ENCODE measurements around the gene CASQ2. TPM values are rescaled to one million over a fixed set of nuclear protein-coding genes. Genes with fewer than 3 reads are reported as not detected.

The CASQ2 gene
- 0.07 TPM for polyA plus RNA-seq (2013, experiment 1 of 2)
- polyA plus RNA-seq (2013, experiment 2 of 2) = 0.04 TPM

DNA sequence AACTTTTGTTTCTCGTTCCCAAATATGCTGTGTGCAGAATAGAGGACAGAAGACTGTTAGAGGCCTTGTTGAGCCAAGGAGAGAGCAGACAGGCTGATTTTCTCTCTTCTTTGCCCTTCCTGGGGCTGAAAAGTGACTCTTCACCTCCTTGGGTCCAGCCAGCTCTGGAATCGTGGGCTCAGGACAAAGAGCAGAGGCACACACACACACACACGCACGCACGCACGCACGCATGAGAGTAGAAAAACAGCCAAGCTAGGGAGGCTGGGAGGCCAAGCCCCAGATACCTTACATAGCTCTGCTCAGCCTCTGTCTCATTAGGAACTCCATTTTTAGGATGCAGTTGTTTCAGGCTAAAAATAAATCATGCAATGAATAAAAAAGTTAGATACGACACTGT lies at the start of gene CASQ2:
Gene CASQ2, minus strand, starts transcription at position 166 of the 400 bp plus-strand sequence. CDS start 173 bp downstream, outside the sequence.
- Histone ChIP-seq H3K9me3 (replicated peaks in 1 of 2; ENCODE audit: control insufficient read depth in 2 of 2, insufficient read depth in 1 of 2, low read depth in 1 of 2, low read length in 2 of 2) (no peaks in the 10 kb centered on the region), H3K4me1 (ENCODE audit: control insufficient read depth in 2 of 2, insufficient read depth in 1 of 2, low read depth in 1 of 2, low read length in 2 of 2) (peaks cover 0 to 2% of the 10 kb centered on the region in 2 donors), H2BK15ac (ENCODE audit: low read length) (no peak within 1 kb of the TSS), H3K18ac (ENCODE audit: low read length) (no peak within 1 kb of the TSS), H2AK5ac (ENCODE audit: low read depth, low read length) (no peak within 1 kb of the TSS), H3K4me3 (ENCODE audit: low read length in 2 of 2) (no peak within 1 kb of the TSS), H3K27me3 (ENCODE audit: control insufficient read depth in 3 of 3, insufficient read depth in 3 of 3, low read depth in 1 of 3, low read length in 3 of 3) (no peaks in the 10 kb centered on the region), H4K91ac (ENCODE audit: low read depth, low read length, poor library complexity) (no peak within 1 kb of the TSS), H2BK5ac (ENCODE audit: low read length) (no peak within 1 kb of the TSS), H2AFZ (ENCODE audit: low read length) (no peak within 1 kb of the TSS), H3K23ac (ENCODE audit: low read depth, low read length, poor library complexity) (no peak within 1 kb of the TSS), H3K27ac (replicated peaks; ENCODE audit: low read length) (no peak within 1 kb of the TSS), H3K14ac (ENCODE audit: low read length) (no peak within 1 kb of the TSS), H2BK120ac (ENCODE audit: low read depth, low read length) (no peak within 1 kb of the TSS), H2BK12ac (ENCODE audit: low read length) (no peak within 1 kb of the TSS), H3K36me3 (replicated peaks in 1 of 2; ENCODE audit: control insufficient read depth in 2 of 2, insufficient read depth in 2 of 2, low read length in 2 of 2) (no peaks in the 10 kb centered on the region), H3K4me2 (ENCODE audit: insufficient read depth, low read length, poor library complexity, severe bottlenecking) (no peak within 1 kb of the TSS), H3K79me1 (ENCODE audit: low read depth, low read length) (no peaks in the 10 kb centered on the region), H3K9ac (ENCODE audit: low read depth, low read length, poor library complexity) (no peak within 1 kb of the TSS), H3K4ac (ENCODE audit: low read length) (no peak within 1 kb of the TSS), H4K8ac (ENCODE audit: low read depth, low read length) (no peak within 1 kb of the TSS)
- DNase-seq (ENCODE audit: low spot score) = no peak
- WGBS, 2 donors (ENCODE audit: extremely low coverage in 2 of 2, insufficient read length in 2 of 2, insufficient replicate concordance in 1 of 2) = no CpG with 5 or more reads among the region's 8 CpGs

DNA sequence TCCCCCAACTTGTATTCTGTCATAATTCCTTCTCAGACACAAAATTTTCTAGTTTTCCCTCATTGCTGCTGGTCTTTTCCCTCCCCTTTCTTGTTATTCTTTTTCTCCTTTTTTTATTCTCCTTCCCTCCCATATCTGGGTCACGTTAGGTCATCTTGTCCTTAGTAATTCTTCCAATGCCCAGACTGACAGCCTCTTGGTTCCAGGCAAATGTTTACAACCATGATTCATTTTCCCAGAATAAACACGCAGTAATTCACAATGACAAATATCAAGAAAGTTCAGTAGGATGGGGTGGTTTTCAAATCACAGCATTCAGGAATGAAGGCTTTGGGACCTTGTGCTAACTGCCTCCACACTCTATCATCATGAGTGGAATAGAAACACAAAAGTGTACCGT lies 47.2 kb upstream of the CASQ2 start:
- no peak overlapping the region for H2BK12ac ChIP-seq (ENCODE audit: low read length)
- no peaks in the 10 kb centered on the region for H3K4me1 ChIP-seq (ENCODE audit: control insufficient read depth in 2 of 2, insufficient read depth in 1 of 2, low read depth in 1 of 2, low read length in 2 of 2)
- no peak overlapping the region for H3K4me2 ChIP-seq (ENCODE audit: insufficient read depth, low read length, poor library complexity, severe bottlenecking)
- H2AFZ ChIP-seq (ENCODE audit: low read length) = no peak overlapping the region
- no peak overlapping the region for H3K23ac ChIP-seq (ENCODE audit: low read depth, low read length, poor library complexity)
- H3K14ac ChIP-seq (ENCODE audit: low read length) = no peak overlapping the region
- H3K9ac ChIP-seq (ENCODE audit: low read depth, low read length, poor library complexity) = no peak overlapping the region
- no peak overlapping the region for H4K8ac ChIP-seq (ENCODE audit: low read depth, low read length)
- no peak overlapping the region for H3K4ac ChIP-seq (ENCODE audit: low read length)
- no peaks in the 10 kb centered on the region for H3K79me1 ChIP-seq (ENCODE audit: low read depth, low read length)
- H2AK5ac ChIP-seq (ENCODE audit: low read depth, low read length) = no peak overlapping the region
- no peak overlapping the region for H2BK15ac ChIP-seq (ENCODE audit: low read length)
- no peak overlapping the region for H2BK120ac ChIP-seq (ENCODE audit: low read depth, low read length)
- H3K18ac ChIP-seq (ENCODE audit: low read length) = no peak overlapping the region
- H3K9me3 ChIP-seq (replicated peaks in 1 of 2; ENCODE audit: control insufficient read depth in 2 of 2, insufficient read depth in 1 of 2, low read depth in 1 of 2, low read length in 2 of 2) = no peaks in the 10 kb centered on the region
- H2BK5ac ChIP-seq (ENCODE audit: low read length) = no peak overlapping the region
- no CpG with 5 or more reads among the region's 3 CpGs for WGBS, 2 donors (ENCODE audit: extremely low coverage in 2 of 2, insufficient read length in 2 of 2, insufficient replicate concordance in 1 of 2)
- H3K36me3 ChIP-seq (replicated peaks in 1 of 2; ENCODE audit: control insufficient read depth in 2 of 2, insufficient read depth in 2 of 2, low read length in 2 of 2) = no peaks in the 10 kb centered on the region
- H4K91ac ChIP-seq (ENCODE audit: low read depth, low read length, poor library complexity) = no peak overlapping the region
- H3K4me3 ChIP-seq (ENCODE audit: low read length in 2 of 2) = no peak overlapping the region
- no peak overlapping the region for H3K27ac ChIP-seq (replicated peaks; ENCODE audit: low read length)
- no peak for DNase-seq (ENCODE audit: low spot score)
- peaks cover 0 to 2% (median 0%) of the 10 kb centered on the region in 3 experiments for H3K27me3 ChIP-seq (ENCODE audit: control insufficient read depth in 3 of 3, insufficient read depth in 3 of 3, low read depth in 1 of 3, low read length in 3 of 3)

DNA sequence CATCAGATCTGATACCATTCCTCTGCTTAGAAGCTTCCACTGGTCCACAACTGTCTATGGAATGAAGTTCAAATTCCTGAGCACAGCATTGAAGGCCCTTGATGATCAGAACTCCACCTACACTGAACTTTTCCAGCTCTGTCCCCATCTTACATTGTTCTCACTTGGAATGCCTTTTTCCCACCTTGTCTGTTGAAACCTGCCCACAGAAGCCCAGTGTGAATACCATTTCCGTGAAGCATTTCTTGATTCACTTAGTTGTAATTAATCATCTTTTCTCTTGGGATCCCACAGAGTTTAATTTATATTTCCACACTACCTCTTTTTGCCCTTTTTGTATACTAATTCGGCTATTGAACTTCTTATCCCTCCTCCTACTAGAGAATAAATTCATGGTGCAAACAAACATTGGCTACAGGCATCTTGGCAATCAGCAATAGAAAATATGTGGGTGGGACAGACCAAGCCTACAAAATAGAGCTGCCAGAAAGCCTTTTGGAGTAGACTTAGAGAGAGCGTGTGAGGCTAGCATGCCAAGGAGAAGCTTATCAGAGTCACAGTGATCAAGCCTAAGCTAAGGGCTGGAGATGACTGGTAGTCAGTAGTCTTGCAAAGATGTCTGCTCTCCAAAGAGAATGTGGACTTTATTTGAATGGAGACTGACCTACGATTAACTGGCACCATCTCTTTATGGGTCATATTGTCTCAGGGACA lies 46.3 kb upstream of the CASQ2 start:
- Histone ChIP-seq H3K18ac (ENCODE audit: low read length) (no peak overlapping the region), H2BK12ac (ENCODE audit: low read length) (no peak overlapping the region), H2BK5ac (ENCODE audit: low read length) (no peak overlapping the region), H2AFZ (ENCODE audit: low read length) (no peak overlapping the region), H2BK120ac (ENCODE audit: low read depth, low read length) (no peak overlapping the region), H3K14ac (ENCODE audit: low read length) (no peak overlapping the region), H4K8ac (ENCODE audit: low read depth, low read length) (no peak overlapping the region), H3K4me3 (ENCODE audit: low read length in 2 of 2) (no peak overlapping the region), H4K91ac (ENCODE audit: low read depth, low read length, poor library complexity) (no peak overlapping the region), H2AK5ac (ENCODE audit: low read depth, low read length) (no peak overlapping the region), H3K4me1 (ENCODE audit: control insufficient read depth in 2 of 2, insufficient read depth in 1 of 2, low read depth in 1 of 2, low read length in 2 of 2) (no peaks in the 10 kb centered on the region), H3K9me3 (replicated peaks in 1 of 2; ENCODE audit: control insufficient read depth in 2 of 2, insufficient read depth in 1 of 2, low read depth in 1 of 2, low read length in 2 of 2) (no peaks in the 10 kb centered on the region), H3K79me1 (ENCODE audit: low read depth, low read length) (no peaks in the 10 kb centered on the region), H3K23ac (ENCODE audit: low read depth, low read length, poor library complexity) (no peak overlapping the region), H3K27ac (replicated peaks; ENCODE audit: low read length) (no peak overlapping the region), H2BK15ac (ENCODE audit: low read length) (no peak overlapping the region), H3K36me3 (replicated peaks in 1 of 2; ENCODE audit: control insufficient read depth in 2 of 2, insufficient read depth in 2 of 2, low read length in 2 of 2) (no peaks in the 10 kb centered on the region), H3K4ac (ENCODE audit: low read length) (no peak overlapping the region), H3K4me2 (ENCODE audit: insufficient read depth, low read length, poor library complexity, severe bottlenecking) (no peak overlapping the region), H3K9ac (ENCODE audit: low read depth, low read length, poor library complexity) (no peak overlapping the region), H3K27me3 (ENCODE audit: control insufficient read depth in 3 of 3, insufficient read depth in 3 of 3, low read depth in 1 of 3, low read length in 3 of 3) (peaks cover 0 to 3% (median 0%) of the 10 kb centered on the region in 3 experiments)
- WGBS, 2 donors (ENCODE audit: extremely low coverage in 2 of 2, insufficient read length in 2 of 2, insufficient replicate concordance in 1 of 2) = no CpG with 5 or more reads among the region's 4 CpGs
- DNase-seq (ENCODE audit: low spot score) = no peak

GRCh38 chr1:115813727-115814126 lies 45.2 kb upstream of the CASQ2 start:
- H3K4me2 ChIP-seq (ENCODE audit: insufficient read depth, low read length, poor library complexity, severe bottlenecking) = no peak overlapping the region
- H4K8ac ChIP-seq (ENCODE audit: low read depth, low read length) = no peak overlapping the region
- no peak overlapping the region for H3K18ac ChIP-seq (ENCODE audit: low read length)
- H3K27me3 ChIP-seq (ENCODE audit: control insufficient read depth in 3 of 3, insufficient read depth in 3 of 3, low read depth in 1 of 3, low read length in 3 of 3) = peaks cover 0 to 3% (median 0%) of the 10 kb centered on the region in 3 experiments
- WGBS, 2 donors (ENCODE audit: extremely low coverage in 2 of 2, insufficient read length in 2 of 2, insufficient replicate concordance in 1 of 2) = no CpG with 5 or more reads among the region's 1 CpG
- H2BK120ac ChIP-seq (ENCODE audit: low read depth, low read length) = no peak overlapping the region
- H3K79me1 ChIP-seq (ENCODE audit: low read depth, low read length) = no peaks in the 10 kb centered on the region
- H2BK15ac ChIP-seq (ENCODE audit: low read length) = no peak overlapping the region
- no peak overlapping the region for H3K4ac ChIP-seq (ENCODE audit: low read length)
- H2AK5ac ChIP-seq (ENCODE audit: low read depth, low read length) = no peak overlapping the region
- H4K91ac ChIP-seq (ENCODE audit: low read depth, low read length, poor library complexity) = no peak overlapping the region
- H2BK12ac ChIP-seq (ENCODE audit: low read length) = no peak overlapping the region
- no peak overlapping the region for H3K9ac ChIP-seq (ENCODE audit: low read depth, low read length, poor library complexity)
- H3K14ac ChIP-seq (ENCODE audit: low read length) = no peak overlapping the region
- no peak overlapping the region for H2BK5ac ChIP-seq (ENCODE audit: low read length)
- H3K9me3 ChIP-seq (replicated peaks in 1 of 2; ENCODE audit: control insufficient read depth in 2 of 2, insufficient read depth in 1 of 2, low read depth in 1 of 2, low read length in 2 of 2) = no peaks in the 10 kb centered on the region
- H3K23ac ChIP-seq (ENCODE audit: low read depth, low read length, poor library complexity) = no peak overlapping the region
- H3K4me3 ChIP-seq (ENCODE audit: low read length in 2 of 2) = no peak overlapping the region
- H2AFZ ChIP-seq (ENCODE audit: low read length) = no peak overlapping the region
- H3K36me3 ChIP-seq (replicated peaks in 1 of 2; ENCODE audit: control insufficient read depth in 2 of 2, insufficient read depth in 2 of 2, low read length in 2 of 2) = no peaks in the 10 kb centered on the region
- H3K27ac ChIP-seq (replicated peaks; ENCODE audit: low read length) = no peak overlapping the region
- H3K4me1 ChIP-seq (ENCODE audit: control insufficient read depth in 2 of 2, insufficient read depth in 1 of 2, low read depth in 1 of 2, low read length in 2 of 2) = no peaks in the 10 kb centered on the region
- no peak for DNase-seq (ENCODE audit: low spot score)

Data from neuronal stem cell (in vitro differentiated cells).